ENCODE results near the gene LAD1.

Gene LAD1

DNA sequence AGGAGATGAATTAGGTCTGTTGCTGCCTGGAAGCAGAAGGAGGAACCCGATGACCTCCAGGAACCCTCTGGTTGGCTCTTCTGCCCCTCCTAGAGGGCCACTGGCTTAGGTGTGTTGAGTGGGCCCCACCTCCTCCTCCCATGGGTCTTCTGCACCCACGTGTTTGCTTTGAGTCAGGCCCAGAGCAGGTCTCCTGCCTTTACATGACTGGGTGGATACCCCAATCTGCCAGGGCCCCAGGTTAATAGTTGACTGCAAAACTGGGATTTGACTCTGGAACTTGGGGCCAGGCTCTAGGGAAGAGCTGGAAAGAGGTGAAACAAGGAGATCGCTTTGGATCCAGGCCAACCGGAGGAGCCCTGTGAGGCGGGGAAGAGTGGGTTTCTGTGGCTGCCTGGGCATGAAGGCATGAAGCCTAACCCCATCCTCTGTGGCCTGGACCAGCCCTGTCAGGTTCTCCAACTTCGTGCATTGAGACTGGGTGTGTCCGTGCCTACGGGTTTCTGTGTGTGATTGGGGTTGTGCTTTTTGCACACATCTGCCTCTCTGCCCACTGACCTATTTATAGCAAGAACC is 7.8 kb upstream of the LAD1 start:
- no peak for DNase-seq (ENCODE audit: low spot score)
- no peak for TF ChIP-seq CTCF (IDR thresholded peaks at IDR 0.05; ENCODE audit: extremely low read depth, missing control alignments)

DNA sequence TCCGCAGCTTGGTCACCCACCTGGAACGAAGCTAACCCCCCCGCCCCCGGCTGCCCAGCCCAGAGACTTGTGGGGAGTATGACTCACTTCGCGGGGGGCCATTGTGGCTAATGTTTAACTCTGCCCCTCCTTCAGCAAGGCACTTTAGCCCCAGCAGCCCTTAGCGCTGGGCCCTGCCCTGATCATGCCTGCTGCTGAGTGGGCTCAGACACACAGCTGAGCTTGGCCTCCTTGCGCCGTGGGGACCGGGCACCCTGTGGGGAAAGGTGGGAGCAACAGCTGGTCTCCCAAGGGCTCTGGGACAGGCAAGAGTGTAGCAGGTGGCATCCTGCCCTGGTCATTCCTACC is 6.3 kb upstream of the LAD1 start:
- no peak for TF ChIP-seq CTCF (IDR thresholded peaks at IDR 0.05; ENCODE audit: extremely low read depth, missing control alignments)
- DNase-seq (ENCODE audit: low spot score) = no peak

- TF ChIP-seq CTCF (IDR thresholded peaks at IDR 0.05; ENCODE audit: extremely low read depth, missing control alignments) = no peak
These were observed 5.8 kb upstream of the LAD1 start for GRCh38 chr1:201404722-201405483.

GRCh38 chr1:201404055-201404454 is 4.9 kb upstream of the LAD1 start:
- no peak for DNase-seq (ENCODE audit: low spot score)
- no peak for TF ChIP-seq CTCF (IDR thresholded peaks at IDR 0.05; ENCODE audit: extremely low read depth, missing control alignments)

More at GRCh38 chr1:201404722-201405483, 5.8 kb upstream of the LAD1 start:
- no peak for DNase-seq (ENCODE audit: low spot score)

GRCh38 chr1:201403359-201403758 is 4.2 kb upstream of the LAD1 start:
- TF ChIP-seq CTCF (IDR thresholded peaks at IDR 0.05; ENCODE audit: extremely low read depth, missing control alignments) = no peak
- DNase-seq (ENCODE audit: low spot score) = no peak

DNA sequence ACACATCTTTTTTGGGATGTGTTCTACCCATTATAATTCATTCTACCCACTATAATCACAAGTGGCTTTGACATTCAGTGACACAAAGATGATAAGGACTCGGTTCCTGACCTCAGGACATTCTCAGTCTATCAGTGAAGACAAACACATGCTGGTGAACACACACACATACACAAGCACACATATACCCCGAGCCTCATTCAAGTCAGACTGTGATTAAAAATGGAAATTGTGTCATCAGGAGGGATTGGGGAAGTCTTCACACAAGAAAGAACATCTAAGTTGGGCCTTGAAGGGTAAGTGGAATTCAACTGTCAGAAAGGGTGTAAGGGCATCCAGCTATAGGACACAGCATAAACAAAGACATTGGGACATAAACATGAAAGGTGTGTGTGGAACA is 2.6 kb upstream of the LAD1 start:
- DNase-seq (ENCODE audit: low spot score) = no peak
- no peak for TF ChIP-seq CTCF (IDR thresholded peaks at IDR 0.05; ENCODE audit: extremely low read depth, missing control alignments)

DNA sequence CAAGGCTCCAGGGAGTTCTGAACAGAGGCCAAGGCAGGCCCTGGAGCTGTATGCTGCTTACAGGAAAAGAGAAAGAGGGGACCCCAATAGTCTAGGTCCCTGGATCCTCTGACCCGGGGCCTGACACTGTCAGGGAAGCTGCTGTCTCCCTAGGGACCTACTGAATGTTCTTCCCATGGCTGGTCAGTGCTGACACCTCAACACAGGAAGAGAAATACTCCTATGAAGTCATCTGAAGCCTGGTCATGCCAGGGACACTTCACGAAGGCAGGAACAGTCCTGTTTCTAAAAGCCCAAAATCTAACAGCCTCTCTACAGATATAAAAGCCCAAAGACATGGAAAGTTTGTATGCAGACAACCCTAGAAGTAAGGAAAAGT is 1.7 kb upstream of the LAD1 start:
- DNase-seq (ENCODE audit: low spot score) = no peak
- no peak for TF ChIP-seq CTCF (IDR thresholded peaks at IDR 0.05; ENCODE audit: extremely low read depth, missing control alignments)

Data from GM20000 (cell line).